D721Med (cell line): ENCODE data around the gene NPAS2.

Experiments
- DNase-seq: peaks from one replicate; pipeline ENCODE4 v3.0.0; 2011; ENCODE audit warnings: low spot score; ENCODE audit not compliant: insufficient read length
- FAIRE-seq: peaks from 2 replicates; lab custom pipeline; 2011; peaks lifted over from hg19 to GRCh38; lab: Jason Lieb, UNC
- TF ChIP-seq, protein P1 (sequence below): IDR thresholded peaks from 2 replicates; pipeline ENCODE4 v1.5.1; 2012; ENCODE audit warnings: mild to moderate bottlenecking, control low read depth; ENCODE audit not compliant: insufficient read depth; ENCODE audit errors: missing control alignments

NPAS2 gene

DNA sequence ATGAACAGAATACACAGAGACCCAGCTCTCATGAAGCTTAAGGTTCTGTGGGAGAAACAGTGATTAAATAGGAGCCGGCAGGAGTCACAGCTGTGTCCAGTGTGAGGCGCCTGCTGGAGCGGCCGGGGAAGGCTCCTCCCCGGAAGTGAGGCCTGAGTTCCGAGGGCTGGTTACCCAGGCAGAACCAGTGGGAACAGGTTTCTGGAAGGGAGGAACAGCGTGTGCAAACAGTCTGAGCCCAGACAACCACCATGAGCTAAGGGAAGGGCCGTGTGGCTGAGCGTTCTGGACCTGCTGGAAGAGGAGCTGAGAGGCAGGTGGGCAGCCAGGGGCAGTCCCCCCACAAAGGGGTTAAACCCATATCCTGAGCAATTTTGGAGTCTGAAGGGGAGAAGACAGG, 26.0 kb upstream of the NPAS2 start:
- no peak for DNase-seq
- TF ChIP-seq, protein P1, sequence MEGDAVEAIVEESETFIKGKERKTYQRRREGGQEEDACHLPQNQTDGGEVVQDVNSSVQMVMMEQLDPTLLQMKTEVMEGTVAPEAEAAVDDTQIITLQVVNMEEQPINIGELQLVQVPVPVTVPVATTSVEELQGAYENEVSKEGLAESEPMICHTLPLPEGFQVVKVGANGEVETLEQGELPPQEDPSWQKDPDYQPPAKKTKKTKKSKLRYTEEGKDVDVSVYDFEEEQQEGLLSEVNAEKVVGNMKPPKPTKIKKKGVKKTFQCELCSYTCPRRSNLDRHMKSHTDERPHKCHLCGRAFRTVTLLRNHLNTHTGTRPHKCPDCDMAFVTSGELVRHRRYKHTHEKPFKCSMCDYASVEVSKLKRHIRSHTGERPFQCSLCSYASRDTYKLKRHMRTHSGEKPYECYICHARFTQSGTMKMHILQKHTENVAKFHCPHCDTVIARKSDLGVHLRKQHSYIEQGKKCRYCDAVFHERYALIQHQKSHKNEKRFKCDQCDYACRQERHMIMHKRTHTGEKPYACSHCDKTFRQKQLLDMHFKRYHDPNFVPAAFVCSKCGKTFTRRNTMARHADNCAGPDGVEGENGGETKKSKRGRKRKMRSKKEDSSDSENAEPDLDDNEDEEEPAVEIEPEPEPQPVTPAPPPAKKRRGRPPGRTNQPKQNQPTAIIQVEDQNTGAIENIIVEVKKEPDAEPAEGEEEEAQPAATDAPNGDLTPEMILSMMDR: no peak
- no peak for FAIRE-seq

DNA sequence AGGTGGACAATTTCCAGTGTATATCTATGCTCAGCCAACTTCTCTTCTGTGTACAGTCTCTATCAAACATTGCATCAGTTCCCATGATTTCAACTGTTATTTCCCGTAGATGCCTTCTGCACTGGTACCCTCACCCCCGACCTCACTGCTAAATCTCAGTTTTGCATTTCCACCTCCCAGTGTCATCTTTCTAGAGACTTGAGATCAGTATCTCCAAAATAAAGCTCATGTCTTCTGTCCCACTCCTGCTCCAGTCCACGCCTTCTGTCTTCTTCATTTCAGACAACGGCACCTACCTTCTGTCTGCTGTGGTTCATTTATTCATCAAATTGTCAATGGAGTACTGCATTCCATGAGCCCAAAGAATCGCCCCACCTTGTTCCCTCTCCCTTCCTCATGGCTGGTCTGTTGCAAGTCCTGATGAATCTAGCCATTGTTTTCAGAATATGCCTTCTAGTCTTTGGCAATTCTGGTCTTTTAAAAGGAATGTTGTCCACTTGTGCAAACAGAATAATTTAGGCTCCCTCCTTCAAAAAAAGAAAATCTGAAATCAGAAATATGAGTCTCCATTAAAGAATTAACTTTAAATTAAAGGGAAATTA, 23.3 kb upstream of the NPAS2 start:
- DNase-seq: no peak
- TF ChIP-seq, protein P1: no peak
- no peak for FAIRE-seq

DNA sequence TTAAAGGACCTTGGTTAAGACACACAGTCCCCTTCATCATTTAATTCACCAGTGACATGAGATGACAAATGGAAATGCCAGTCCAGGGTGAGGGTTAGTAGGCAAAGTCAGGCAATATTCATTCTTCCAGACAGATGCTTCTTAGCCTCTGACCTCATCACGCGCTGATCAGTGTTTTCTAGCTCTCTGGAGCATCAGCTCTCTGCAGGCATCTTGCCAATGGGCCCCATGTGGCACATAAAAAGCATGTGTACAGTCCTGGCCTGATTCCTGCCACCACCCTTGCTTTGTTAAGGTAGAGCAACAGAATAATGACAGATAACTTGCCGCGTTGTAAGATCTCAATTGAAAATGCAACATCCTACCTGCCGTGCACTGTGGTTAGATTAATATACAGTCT, 20.3 kb upstream of the NPAS2 start:
- TF ChIP-seq, protein P1: no peak
- FAIRE-seq (no peak), DNase-seq (no peak)

DNA sequence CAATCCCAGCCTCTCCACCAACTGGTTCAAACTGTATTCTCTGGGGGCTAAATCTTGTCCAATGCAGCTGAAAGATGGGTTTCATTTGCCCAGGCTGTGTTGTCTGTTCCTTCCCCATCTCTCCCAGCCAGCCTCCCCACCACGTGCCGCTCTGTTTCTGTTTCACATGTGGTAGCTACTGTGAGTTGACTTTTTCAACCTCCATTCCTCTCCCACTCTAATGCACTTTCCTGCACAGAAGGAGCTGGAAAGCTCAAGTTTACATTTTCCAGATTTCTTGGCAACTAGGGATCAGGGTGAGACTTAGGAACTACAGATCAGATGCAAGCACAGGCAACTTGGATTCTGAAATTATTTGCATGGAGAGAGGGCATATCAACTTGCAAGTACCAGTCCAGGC, 19.0 kb upstream of the NPAS2 start:
- no peak for FAIRE-seq
- TF ChIP-seq, protein P1: no peak
- DNase-seq: no peak

DNA sequence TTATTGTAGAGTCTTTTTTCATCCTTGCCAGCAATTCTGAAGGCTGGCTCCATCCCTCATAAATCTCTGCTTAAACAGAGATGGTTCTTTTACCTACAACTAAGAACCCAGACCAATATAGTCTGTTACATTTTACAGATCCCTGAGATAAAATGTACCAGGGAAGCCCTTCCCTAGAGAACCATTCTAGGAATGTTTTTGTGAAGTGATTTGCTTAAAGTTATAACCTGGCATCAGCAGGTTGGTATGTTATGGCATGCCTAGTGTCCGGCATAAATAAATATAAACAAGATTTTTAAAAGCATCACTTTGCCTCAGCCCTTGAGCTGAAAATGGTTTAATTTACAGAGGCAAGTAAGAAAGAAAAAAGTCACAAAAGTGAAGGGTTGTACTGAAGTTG, 18.5 kb upstream of the NPAS2 start:
- no peak for FAIRE-seq
- TF ChIP-seq, protein P1: no peak
- no peak for DNase-seq

DNA sequence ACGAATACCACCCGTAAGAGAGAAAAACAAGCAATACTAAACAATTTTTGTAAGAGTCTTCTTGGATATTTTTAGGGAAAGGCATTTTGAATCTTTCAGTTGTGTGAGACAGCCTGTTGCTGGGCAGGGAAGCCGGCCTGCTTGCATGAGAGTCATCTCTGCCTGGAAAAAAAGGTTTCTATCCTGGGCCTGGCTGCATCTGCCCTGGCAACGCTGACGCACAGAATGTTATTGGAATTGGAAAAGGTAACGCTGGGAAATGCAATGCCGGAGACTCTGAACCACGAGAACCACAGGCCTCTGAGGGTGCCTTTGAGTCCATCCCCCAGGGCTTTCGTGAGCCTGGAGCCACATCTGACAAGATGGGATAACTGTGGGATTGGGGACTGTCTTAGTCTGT, 17.9 kb upstream of the NPAS2 start:
- TF ChIP-seq, protein P1: no peak
- DNase-seq: no peak
- FAIRE-seq: no peak

DNA sequence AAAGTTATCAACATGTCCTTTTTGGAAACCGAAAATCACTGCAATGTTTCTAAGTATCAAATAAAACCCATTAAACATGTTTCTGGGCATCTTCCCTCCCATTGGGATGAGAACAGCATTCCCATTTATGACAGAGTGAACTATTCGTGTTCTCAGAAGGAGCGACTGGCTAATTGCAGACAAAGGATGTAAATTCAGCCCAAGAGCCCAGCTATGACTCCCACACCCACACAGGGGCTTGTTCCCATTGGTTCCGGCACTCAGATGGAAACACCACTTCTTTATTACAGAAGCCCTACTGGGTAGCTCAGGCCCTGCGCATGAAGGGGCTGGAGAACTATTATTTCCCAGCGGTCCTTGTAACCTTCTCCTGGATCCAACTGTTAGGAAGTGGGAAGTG, 16.6 kb upstream of the NPAS2 start:
- FAIRE-seq (no peak), DNase-seq (no peak)
- TF ChIP-seq, protein P1: no peak
